ENCODE results near the gene TMEM31. TPM values are rescaled to one million over a fixed set of nuclear protein-coding genes. Genes with fewer than 3 reads are reported as not detected.
A peak's percentile ranks its signal among the peaks of the same experiment; 100 is the strongest.

Gene TMEM31
- total RNA-seq, 2 experiments from 2014 or later, result not detected

DNA sequence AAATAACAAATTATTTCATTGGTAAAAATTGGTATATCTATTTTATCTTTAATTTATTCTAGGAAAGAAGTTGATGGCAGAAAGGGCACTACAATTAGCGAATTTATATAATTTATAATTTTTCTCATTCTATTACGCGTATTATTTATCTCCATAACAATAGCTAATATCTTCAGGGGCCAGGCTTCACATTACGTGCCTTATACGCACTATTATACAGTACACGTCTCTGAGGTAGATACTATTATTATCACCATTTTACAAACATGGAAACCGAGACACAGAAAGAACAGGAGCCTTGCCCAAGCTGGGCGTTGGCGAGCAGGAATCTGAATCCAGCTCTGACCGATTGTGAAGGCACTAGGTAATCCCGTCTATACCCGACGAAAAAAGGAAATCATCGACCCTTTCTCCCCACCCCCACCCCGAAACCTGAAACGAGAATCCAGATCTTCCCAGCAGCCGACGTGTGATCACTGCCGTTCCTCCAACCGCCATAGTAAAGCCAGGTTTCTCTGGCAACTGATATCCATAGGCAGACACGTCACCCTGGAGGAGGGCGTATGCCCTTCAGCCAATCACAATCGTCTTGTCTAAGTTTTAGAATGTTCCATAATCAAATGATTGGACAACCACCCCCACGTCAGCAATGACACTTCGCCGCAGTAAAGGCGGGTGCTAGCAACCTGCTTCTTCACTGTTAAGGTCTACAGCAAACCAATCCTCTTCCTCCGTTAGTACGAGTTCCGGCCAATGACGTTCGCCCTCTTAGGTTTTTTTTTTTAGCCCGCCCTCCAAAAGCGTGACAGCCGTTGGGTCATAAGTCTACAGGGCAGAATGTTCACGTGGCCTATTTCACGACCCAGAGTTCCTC, 24.3 kb upstream of the TMEM31 start, which contains the start of gene MORF4L2:
Gene MORF4L2, minus strand, starts transcription at position 501 of the 874 bp plus-strand sequence. CDS start 9,672 bp downstream, outside the sequence.
- peak within 1 kb of the TSS; percentile 85 for H3K4me3 Mint-ChIP-seq
- Histone ChIP-seq H3K9me3 (ENCODE audit: control insufficient read depth in 1 of 2, insufficient read depth in 1 of 2, low read length in 2 of 2) (no peaks in the 10 kb centered on the region), H3K4me1 (ENCODE audit: insufficient read depth, low read length) (no peaks in the 10 kb centered on the region), H3K4me3 (ENCODE audit: low read length) (peak within 1 kb of the TSS; percentile 76), H3K27ac (ENCODE audit: low read depth in 1 of 2, low read length in 2 of 2) (peak within 1 kb of the TSS; percentile 92 to 99), H3K36me3 (ENCODE audit: insufficient read depth, low read length) (peaks cover 22% of the 10 kb centered on the region), H3K27me3 (ENCODE audit: control insufficient read depth in 1 of 2, insufficient read depth in 2 of 2, low read length in 2 of 2) (no peaks in the 10 kb centered on the region)
- H3K36me3 Mint-ChIP-seq (ENCODE audit: low read depth), result peaks cover 27% of the 10 kb centered on the region
- CTCF ChIA-PET, result no interaction called here
- intact Hi-C loops (cut with DNase I, micrococcal nuclease), result loop anchor here (5.0 to 10.0 kb wide), 5 partner anchors 62 to 478 kb away; partner anchors contain the start of genes FAM199X (in 1 of the 2) and TCEAL1 (in 1 of the 2)
- POLR2A ChIA-PET, result interaction anchor here (0.6 to 1.4 kb wide), 6 partner anchors 10 to 1754 kb away, joined by 3 to 10 read pairs (median 3); partner anchors contain the start of genes SLC25A53 and ZMAT1
- H3K27ac Mint-ChIP-seq, result no peak within 1 kb of the TSS
- peak; percentile 82 for ATAC-seq (ENCODE audit: poor library complexity)
- H3K4me1 Mint-ChIP-seq (ENCODE audit: low read depth), result peaks cover 4% of the 10 kb centered on the region
- no peaks in the 10 kb centered on the region for H3K9me3 Mint-ChIP-seq
- H3K27me3 Mint-ChIP-seq, result no peaks in the 10 kb centered on the region
- TF ChIP-seq, protein P1, sequence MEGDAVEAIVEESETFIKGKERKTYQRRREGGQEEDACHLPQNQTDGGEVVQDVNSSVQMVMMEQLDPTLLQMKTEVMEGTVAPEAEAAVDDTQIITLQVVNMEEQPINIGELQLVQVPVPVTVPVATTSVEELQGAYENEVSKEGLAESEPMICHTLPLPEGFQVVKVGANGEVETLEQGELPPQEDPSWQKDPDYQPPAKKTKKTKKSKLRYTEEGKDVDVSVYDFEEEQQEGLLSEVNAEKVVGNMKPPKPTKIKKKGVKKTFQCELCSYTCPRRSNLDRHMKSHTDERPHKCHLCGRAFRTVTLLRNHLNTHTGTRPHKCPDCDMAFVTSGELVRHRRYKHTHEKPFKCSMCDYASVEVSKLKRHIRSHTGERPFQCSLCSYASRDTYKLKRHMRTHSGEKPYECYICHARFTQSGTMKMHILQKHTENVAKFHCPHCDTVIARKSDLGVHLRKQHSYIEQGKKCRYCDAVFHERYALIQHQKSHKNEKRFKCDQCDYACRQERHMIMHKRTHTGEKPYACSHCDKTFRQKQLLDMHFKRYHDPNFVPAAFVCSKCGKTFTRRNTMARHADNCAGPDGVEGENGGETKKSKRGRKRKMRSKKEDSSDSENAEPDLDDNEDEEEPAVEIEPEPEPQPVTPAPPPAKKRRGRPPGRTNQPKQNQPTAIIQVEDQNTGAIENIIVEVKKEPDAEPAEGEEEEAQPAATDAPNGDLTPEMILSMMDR (IDR thresholded peaks at IDR 0.05), result no peak
- peak; percentile 67 to 96 (median 80) for DNase-seq

DNA sequence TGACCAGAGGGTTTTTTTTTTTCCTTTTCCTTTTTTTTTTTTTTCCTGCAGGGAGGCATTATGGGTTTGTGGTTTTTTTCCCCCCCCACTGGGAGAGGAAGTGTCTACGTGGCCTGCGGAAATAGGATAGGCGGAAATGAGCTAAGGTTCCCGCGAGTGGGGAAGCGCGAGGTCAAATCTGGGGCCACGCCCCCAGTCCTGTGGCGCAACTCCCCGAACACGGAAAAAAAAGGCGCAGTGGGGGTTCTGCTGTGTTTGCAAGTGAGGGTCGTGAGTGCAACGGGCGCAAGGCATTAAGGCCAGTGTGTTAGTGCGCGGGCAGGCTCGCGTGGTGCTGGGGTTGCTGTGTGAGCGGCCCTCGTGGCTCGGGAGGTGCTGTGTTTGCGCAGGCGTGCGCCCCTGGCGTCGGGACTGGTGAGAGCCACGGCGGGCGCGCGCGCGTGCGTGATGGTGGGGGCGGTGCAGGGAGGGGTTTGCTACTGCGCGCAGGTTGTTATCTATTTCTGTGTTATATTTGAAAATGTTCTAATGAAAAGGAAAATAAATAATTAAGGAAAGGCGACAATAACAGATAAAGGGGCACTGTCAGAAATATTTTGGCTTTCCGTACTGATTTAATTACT, 23.5 kb upstream of the TMEM31 start:
- intact Hi-C loops (cut with DNase I, micrococcal nuclease), result loop anchor here (5.0 to 10.0 kb wide), 5 partner anchors 62 to 478 kb away; partner anchors contain the start of genes FAM199X (in 1 of the 2) and TCEAL1 (in 1 of the 2)
- Histone ChIP-seq H3K27me3 (ENCODE audit: control insufficient read depth in 1 of 2, insufficient read depth in 2 of 2, low read length in 2 of 2) (no peaks in the 10 kb centered on the region), H3K4me3 (ENCODE audit: low read length) (peak overlapping the region; percentile 76), H3K36me3 (ENCODE audit: insufficient read depth, low read length) (peaks cover 18% of the 10 kb centered on the region), H3K9me3 (ENCODE audit: control insufficient read depth in 1 of 2, insufficient read depth in 1 of 2, low read length in 2 of 2) (no peaks in the 10 kb centered on the region), H3K27ac (ENCODE audit: low read depth in 1 of 2, low read length in 2 of 2) (peak overlapping the region; percentile 92 to 99), H3K4me1 (ENCODE audit: insufficient read depth, low read length) (no peaks in the 10 kb centered on the region)
- TF ChIP-seq, protein P1 (IDR thresholded peaks at IDR 0.05), result peak; percentile 15
- CTCF ChIA-PET, result no interaction called here
- peak; percentile 75 to 92 (median 85) for DNase-seq
- Mint-ChIP-seq H3K36me3 (ENCODE audit: low read depth) (peaks cover 26% of the 10 kb centered on the region), H3K27ac (no peak overlapping the region), H3K4me3 (no peak overlapping the region), H3K9me3 (no peaks in the 10 kb centered on the region), H3K4me1 (ENCODE audit: low read depth) (peaks cover 4% of the 10 kb centered on the region), H3K27me3 (no peaks in the 10 kb centered on the region)
- ATAC-seq (ENCODE audit: poor library complexity), result peak; percentile 58
- POLR2A ChIA-PET, result interaction anchor here (0.6 to 1.4 kb wide), 5 partner anchors 11 to 1755 kb away, joined by 3 to 10 read pairs (median 3); partner anchors contain the start of genes SLC25A53 and ZMAT1

DNA sequence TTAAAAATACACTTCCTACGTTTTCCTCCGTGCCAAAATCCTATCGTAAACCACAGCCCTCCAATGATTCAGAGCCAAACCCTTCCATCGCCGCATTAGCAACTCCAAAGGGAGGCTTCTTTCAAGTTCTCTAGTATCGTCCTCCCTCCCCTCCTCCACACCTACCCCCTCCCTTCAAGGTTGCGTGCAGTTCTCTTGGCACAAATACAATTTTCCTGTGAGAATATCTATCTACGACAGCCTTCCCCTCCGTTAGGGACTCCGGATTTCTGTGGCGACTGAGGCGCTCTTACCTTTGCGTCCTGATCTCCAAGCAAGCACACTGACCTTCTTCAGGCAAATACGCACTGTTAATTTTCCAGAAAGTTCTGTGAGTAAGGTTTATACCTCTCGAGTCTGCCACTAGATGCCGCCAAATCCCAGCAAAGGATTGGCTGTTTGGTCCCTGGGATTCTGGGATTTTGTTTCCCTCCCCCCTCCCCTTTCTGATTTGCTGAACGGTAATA, 23.0 kb upstream of the TMEM31 start:
- CTCF ChIA-PET, result no interaction called here

More for the DNA sequence above, 23.0 kb upstream of the TMEM31 start:
- intact Hi-C loops (cut with DNase I, micrococcal nuclease), result loop anchor here (5.0 to 10.0 kb wide), 5 partner anchors 63 to 477 kb away; partner anchors contain the start of genes FAM199X (in 1 of the 2) and TCEAL1 (in 1 of the 2)
- no peak overlapping the region for H3K27ac Mint-ChIP-seq
- H3K36me3 ChIP-seq (ENCODE audit: insufficient read depth, low read length), result peaks cover 18% of the 10 kb centered on the region
- peak overlapping the region; percentile 92 to 99 for H3K27ac ChIP-seq (ENCODE audit: low read depth in 1 of 2, low read length in 2 of 2)
- H3K36me3 Mint-ChIP-seq (ENCODE audit: low read depth), result peaks cover 25% of the 10 kb centered on the region
- H3K4me3 ChIP-seq (ENCODE audit: low read length), result peak overlapping the region; percentile 76
- TF ChIP-seq, protein P1 (IDR thresholded peaks at IDR 0.05), result peak; percentile 60
- H3K4me3 Mint-ChIP-seq, result no peak overlapping the region
- H3K9me3 Mint-ChIP-seq, result no peaks in the 10 kb centered on the region
- no peak for ATAC-seq (ENCODE audit: poor library complexity)
- H3K27me3 Mint-ChIP-seq, result no peaks in the 10 kb centered on the region
- no peaks in the 10 kb centered on the region for H3K9me3 ChIP-seq (ENCODE audit: control insufficient read depth in 1 of 2, insufficient read depth in 1 of 2, low read length in 2 of 2)
- no peaks in the 10 kb centered on the region for H3K27me3 ChIP-seq (ENCODE audit: control insufficient read depth in 1 of 2, insufficient read depth in 2 of 2, low read length in 2 of 2)
- POLR2A ChIA-PET, result interaction anchor here (1.0 to 1.3 kb wide), 2 partner anchors 231 to 469 kb away, joined by 8 to 10 read pairs; partner anchors contain the start of gene SLC25A53
- peaks cover 4% of the 10 kb centered on the region for H3K4me1 Mint-ChIP-seq (ENCODE audit: low read depth)
- no peaks in the 10 kb centered on the region for H3K4me1 ChIP-seq (ENCODE audit: insufficient read depth, low read length)
- peak; percentile 12 to 73 (median 33) for DNase-seq
